ENCODE data around the gene CD74.

CD74 gene

GRCh38 chr5:150397782-150398721 lies 14.7 kb downstream of the CD74 start:
- no peak for DNase-seq (ENCODE audit: low read depth in 3 of 3)

- DNase-seq (ENCODE audit: low read depth in 3 of 3) = no peak
Observed at GRCh38 chr5:150397146-150397781, 15.4 kb downstream of the CD74 start.

- no peak for DNase-seq (ENCODE audit: low read depth in 3 of 3)
Observed at GRCh38 chr5:150396267-150396666, 16.4 kb downstream of the CD74 start.

GRCh38 chr5:150395688-150395975 lies 17.1 kb downstream of the CD74 start:
- no peak for DNase-seq (ENCODE audit: low read depth in 3 of 3)

GRCh38 chr5:150394912-150395687 lies 17.6 kb downstream of the CD74 start:
- DNase-seq (ENCODE audit: low read depth in 3 of 3) = no peak

GRCh38 chr5:150394131-150394530 lies 18.6 kb downstream of the CD74 start:
- DNase-seq (ENCODE audit: low read depth in 3 of 3) = no peak

- no peak for DNase-seq (ENCODE audit: low read depth in 3 of 3)
Observed at GRCh38 chr5:150393096-150393645, 19.5 kb downstream of the CD74 start.

- no peak for DNase-seq (ENCODE audit: low read depth in 3 of 3)
Observed at GRCh38 chr5:150392680-150393079, 20.0 kb downstream of the CD74 start.

GRCh38 chr5:150391986-150392385 lies 20.7 kb downstream of the CD74 start:
- DNase-seq (ENCODE audit: low read depth in 3 of 3) = no peak

GRCh38 chr5:150391064-150391834 lies 21.5 kb downstream of the CD74 start:
- DNase-seq (ENCODE audit: low read depth in 3 of 3) = no peak

GRCh38 chr5:150389531-150390266 lies 23.0 kb downstream of the CD74 start:
- no peak for DNase-seq (ENCODE audit: low read depth in 3 of 3)

GRCh38 chr5:150386024-150386855 lies 26.5 kb downstream of the CD74 start:
- DNase-seq (ENCODE audit: low read depth in 3 of 3) = no peak

- DNase-seq (ENCODE audit: low read depth in 3 of 3) = no peak
Observed at GRCh38 chr5:150384701-150385100, 28.0 kb downstream of the CD74 start.

- no peak for DNase-seq (ENCODE audit: low read depth in 3 of 3)
Observed at GRCh38 chr5:150377964-150378694, 34.6 kb downstream of the CD74 start.

GRCh38 chr5:150376799-150377771 lies 35.6 kb downstream of the CD74 start:
- no peak for DNase-seq (ENCODE audit: low read depth in 3 of 3)

- DNase-seq (ENCODE audit: low read depth in 3 of 3) = no peak
Observed at GRCh38 chr5:150374651-150375050, 38.1 kb downstream of the CD74 start.

GRCh38 chr5:150372639-150373038 lies 40.1 kb downstream of the CD74 start:
- DNase-seq (ENCODE audit: low read depth in 3 of 3) = no peak

- no peak for DNase-seq (ENCODE audit: low read depth in 3 of 3)
Observed at GRCh38 chr5:150368526-150368925, 44.2 kb downstream of the CD74 start.

Data from stimulated activated CD4-positive, alpha-beta T cell treated with anti-CD3 and anti-CD28 coated beads, TNF-alpha, amount 100 ng/mL, for 4 hours (primary cell).